Sciatic nerve (tissue), 2 donors: Measurements from ENCODE around the gene UACA. TPM values are rescaled to one million over a fixed set of nuclear protein-coding genes. Genes with fewer than 3 reads are reported as not detected.
A peak's percentile ranks its signal among the peaks of the same experiment; 100 is the strongest.
"Not testable (repeated sequence)": the region's sequence is repeated elsewhere in the genome, so short reads cannot be mapped to it uniquely, and the experiment has no call there.

Experiments
- ATAC-seq: fragments of 200-7000 bp; cut with Tn5 transposase; one replicate; pipeline ENCODE4 v1.9.1; 2020; ENCODE audit warnings: mild to moderate bottlenecking, moderate library complexity
- DNase-seq: peaks from one replicate; pipeline ENCODE4 v3.0.0-alpha.2; 2020; ENCODE audit warnings: low spot score
- intact Hi-C: fragments of 100-400 bp; cut with DNase I; formaldehyde crosslinking; loops from one replicate; pipeline ENCODE4 v1.14.2; 2022
- total RNA-seq: library from RNA; stranded (reverse); fragmentation: NEBNext Ultra II Directional; extraction: Animal tissue kit (Norgen Biotek cat#: 25700); gene quantifications from one replicate; pipeline ENCODE4 v1.2.1, GENCODE V29; 2021
- donor health status: DM: no; HTN: no; CAD: no.
- donor health status: DM: no; HTN: no; CAD: no.

The UACA gene
- total RNA-seq, 1 donor from 2014 or later = 251 TPM

DNA sequence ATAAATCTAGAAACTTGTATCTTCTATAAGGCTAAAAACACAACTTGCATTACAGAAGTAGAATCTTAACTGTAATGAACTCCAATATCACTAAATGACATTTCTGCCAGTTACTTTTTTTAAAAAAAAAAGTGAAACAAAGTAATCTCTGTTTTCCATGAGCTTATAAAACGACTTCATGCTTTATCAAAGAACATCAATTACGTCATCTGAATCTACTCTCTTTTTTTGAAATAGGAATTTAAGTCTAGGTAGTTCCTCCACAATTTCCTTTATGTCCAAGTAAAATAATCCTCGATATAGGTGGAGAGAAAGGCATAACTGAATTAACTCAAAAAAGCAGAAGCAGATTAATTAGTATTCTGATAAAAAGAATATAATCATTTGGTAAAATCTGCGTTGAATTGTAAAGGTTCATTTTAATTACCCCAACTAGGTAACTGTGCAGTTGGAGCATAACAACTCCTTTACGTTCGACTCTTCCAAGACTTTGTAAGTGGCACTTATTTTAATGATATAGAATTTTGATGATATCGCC, 1.4 kb downstream of the UACA start:
- no peak for ATAC-seq
- no peak for DNase-seq
- intact Hi-C loops = no loop called here

DNA sequence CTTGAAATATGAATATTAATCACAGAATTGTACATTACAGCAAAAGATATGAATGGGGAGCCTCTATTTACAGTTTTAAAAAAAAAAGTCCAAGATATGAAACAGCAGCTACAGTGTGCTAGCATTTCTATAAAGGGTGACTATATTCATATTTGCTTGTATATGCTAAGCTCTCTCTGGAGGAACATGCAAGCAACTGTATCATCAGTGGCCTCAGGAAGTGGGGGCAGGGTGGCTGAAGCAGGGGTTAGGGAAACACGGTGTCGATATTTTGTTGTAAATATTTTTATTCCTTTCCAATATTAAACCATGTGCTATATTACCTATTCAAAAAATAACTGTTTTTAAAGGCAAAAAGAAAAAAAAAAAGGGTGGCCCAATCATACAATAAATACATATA, 2.3 kb downstream of the UACA start:
- DNase-seq (no peak), ATAC-seq (no peak)
- intact Hi-C loops = no loop called here

DNA sequence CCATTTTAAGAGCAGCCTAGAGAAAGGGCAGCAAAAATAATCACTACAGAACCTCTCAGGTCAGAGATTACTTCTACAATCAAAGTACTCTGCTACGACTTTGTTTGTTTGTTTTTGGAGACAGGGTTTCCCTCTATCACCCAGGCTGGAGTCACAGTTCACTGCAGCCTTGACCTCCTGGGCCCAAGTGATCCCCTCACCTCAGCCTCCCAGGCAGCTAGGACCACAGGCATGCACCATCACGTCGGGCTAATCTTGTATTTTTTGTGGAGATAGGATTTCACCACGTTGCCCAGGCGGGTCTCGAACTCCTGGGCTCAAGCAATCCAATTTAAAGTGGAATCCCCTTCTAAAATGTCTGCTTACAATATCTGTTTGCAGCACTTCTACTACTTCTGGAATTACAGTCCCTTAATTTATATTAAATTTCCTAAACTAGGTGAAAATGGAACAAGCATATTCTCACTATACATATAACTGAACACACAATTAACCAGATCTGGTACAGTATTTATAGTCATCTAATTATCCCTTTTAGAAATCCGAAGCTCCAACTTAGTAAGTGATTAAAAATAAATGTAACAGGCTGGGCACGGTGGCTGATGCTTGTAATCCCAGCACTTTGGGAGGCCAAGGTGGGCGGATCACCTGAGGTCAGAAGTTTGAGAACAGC, 4.4 kb downstream of the UACA start:
- ATAC-seq (no peak), DNase-seq (no peak)
- intact Hi-C loops = no loop called here

DNA sequence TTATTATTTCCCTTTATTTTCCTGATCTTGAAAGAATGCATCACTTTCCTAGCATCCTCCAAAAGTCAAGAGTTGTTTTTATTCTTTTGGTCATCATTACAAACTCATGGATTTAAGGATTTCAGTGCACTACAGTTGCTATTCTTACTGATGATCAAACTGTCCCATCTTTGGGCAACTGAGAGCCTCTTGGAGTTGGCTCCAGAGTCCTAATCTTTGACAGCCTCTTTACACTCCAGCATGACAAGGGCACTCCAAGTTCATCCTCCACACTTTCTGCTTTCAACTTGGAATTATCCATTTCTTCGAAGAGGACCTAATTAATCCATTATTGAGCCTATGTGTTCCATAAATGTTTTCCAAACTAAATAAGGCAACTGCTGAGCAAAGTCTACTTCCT, 5.7 kb downstream of the UACA start:
- intact Hi-C loops = no loop called here
- ATAC-seq (no peak), DNase-seq (no peak)

DNA sequence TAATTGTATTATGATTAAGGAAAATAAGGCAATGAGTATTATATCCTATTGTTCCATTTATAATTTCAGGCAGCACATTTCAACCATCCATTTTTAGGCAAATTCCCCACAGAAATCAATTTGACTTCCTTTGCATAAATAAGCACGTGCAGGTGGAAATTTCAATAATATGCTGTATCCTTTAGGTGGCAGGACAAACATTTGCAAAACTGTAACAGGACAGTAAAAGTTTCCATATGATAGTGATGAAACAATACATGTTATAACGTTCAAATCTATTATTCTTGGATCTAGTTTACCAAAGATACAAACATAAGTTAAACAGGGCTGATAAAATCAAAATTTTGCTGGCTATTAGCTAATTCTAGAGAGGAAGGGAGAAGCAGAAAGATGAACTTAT, 8.5 kb downstream of the UACA start:
- ATAC-seq (no peak), DNase-seq (no peak)
- intact Hi-C loops = no loop called here

DNA sequence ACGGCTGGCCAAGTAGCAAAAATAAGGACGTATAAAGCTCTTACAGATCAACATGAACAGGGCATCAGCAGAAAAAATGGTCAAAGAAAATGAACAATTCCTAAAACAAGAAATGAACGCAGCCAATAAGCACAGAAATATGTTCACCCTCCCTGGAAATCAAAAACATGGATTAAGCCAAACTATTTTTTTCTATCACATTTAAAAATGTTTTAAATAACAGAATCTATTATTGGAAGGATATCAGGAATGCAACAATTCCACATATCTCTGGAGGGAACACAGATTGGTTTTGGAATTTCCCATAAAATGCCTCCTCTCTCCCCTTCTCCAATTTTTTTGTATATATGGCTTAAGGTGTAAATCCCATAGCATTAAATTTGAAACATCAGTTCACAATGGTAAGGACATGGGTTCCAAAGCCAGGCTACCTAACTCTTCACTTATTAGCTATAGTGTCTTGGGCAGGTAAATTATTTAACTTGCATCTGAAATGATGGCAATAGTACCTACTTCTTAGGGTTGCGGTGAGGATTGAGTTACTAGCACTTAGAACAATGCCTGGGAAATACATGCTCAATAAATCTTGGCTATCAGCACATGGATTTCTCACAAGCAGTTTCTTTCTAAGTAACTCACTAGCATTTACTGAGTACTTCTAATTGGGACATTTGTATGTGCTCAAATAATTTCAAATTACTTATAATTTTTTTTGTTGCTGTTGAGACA, 10.1 kb downstream of the UACA start:
- intact Hi-C loops = no loop called here
- DNase-seq = no peak
- no peak for ATAC-seq

DNA sequence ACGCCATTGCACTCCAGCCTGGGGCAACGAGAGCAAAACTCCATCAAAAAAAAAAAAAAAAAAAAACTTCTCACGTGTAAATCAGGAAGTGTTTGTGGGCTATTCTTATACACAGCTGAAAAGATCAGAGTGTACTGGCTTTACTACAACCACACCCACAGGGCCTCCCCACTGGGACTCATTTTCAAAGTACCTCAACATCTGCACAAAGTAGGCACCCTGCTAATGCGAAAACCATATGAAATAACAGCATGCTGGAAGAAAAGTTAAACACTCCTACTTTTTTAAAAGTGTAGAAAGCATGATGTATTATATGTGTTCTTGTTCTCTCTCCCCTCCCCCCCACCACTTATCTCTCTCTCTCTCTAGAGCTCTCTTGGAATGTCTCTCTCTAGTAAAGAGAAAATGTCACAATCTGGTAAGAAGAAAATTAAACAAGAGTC, 11.1 kb downstream of the UACA start:
- intact Hi-C loops = no loop called here
- peak; percentile 86 for ATAC-seq

DNA sequence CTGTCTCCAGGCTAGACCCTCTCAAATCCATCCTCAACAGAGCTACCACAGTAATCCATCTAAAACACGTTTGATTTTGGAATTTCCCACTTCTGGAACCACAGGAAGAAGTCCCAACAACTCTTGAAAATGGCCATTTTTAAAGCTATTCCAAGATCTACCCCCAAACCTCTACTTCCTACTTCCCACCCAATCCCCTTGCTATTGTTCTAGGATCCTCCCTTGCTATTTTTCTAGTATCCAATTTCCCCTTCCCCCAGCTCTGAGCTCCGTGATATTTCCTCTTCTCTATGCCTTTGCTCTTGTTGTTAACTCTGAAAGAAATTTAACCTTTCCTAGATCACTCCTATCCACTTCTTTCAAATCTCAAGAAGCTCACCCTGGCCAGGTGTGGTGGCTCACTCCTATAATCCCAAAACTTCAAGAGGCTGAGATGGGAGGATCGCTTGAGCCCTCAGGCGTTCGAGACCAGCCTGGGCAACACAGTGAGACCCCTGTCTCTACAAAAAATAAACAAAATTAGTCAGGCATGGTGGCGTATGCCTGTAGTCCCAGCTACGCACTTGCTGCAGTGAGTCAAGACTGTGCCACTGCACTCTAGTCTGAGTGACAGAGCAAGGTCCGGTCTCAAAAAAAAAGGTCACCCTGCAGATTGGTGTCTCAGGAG, 13.0 kb downstream of the UACA start:
- ATAC-seq (no peak), DNase-seq (no peak)
- intact Hi-C loops = no loop called here

More for the DNA sequence above, 11.1 kb downstream of the UACA start:
- DNase-seq = no peak

DNA sequence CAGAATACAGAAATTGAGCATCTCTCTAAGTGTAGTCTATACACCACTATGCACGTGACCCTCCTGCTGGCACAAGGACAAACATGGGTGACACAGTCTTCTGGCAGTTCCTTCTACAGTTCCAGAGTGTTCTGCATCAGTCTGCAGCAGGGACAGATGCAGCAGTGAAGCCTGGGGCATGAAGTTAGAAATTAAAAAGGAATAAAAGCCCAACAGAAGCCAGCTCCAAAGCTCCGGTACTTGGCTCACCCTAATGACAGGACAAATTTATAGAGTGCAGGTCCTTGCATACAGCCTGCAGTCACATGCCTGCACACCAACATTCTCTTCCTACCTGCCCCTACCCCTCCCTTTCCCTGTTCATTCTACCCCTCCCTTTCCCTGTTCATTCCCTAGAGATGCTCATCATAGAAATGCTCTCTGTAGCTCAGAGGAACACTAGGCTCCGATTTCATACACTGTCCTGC, 15.0 kb downstream of the UACA start:
- ATAC-seq (peak; percentile 67), DNase-seq (no peak)
- intact Hi-C loops = no loop called here

DNA sequence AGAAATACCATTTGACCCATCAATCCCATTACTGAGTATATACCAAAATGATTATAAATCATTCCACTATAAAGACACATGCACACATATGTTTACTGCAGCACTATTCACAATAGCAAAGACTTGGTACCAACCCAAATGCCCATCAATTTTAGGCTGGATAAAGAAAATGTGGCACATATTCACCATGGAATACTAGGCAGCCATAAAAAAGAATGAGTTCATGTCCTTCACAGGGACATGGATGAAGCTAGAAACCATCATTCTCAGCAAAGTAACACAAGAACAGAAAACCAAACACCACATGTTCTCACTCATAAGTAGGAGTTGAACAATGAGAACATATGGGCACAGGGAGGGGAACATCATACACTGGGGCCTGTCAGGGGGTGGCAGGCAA, 16.8 kb downstream of the UACA start:
- ATAC-seq, DNase-seq, intact Hi-C loops: not testable (repeated sequence)

DNA sequence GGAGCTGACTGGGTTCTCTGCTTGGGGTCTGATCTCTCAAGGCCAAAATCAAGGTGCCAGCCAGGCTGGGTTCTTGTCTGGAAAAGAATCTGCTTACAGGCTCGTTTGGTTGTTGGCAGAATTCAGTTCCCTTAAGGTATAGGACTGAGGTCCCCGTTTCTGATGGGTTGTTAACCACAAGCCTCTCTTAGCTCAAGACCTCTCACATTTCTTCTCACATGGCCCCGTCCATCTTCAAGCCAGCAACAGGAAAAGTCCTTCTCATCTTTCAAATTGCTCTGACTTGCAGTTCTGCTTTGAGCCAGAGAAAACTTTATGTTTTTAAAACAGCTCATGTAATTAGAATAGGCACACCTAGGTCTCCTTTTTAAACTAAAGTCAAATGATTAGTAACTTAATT, 20.4 kb downstream of the UACA start:
- no peak for ATAC-seq
- intact Hi-C loops = no loop called here

DNA sequence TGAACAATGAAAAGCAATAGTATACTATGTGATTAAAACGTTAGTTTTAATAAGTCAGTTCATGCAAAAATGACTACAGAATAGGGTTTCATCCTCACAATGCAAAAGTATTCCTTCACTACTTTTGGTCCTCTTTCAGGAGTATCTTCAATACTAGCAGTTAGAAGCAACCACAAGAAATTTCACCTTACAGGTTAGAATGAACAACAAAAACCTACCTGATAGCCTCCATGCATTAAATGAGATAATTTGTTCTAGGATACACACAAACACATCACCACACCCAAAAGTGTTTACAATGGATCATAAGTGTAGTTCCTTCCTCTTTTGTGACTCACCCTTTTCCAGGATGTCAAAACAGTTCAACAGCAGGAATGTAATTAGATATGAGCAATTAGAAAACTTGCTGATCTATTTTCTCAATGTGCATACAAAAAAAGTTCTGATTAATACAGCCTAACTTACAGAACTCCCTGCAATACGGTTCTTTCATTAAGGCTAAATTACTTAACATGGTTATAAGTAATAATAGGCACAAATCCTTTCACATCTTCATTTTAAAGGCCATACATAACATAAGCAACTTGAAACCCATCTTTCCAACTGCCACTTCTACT, 21.6 kb downstream of the UACA start:
- DNase-seq = no peak
- intact Hi-C loops = no loop called here
- ATAC-seq = no peak

More for the DNA sequence above, 20.4 kb downstream of the UACA start:
- DNase-seq = no peak

DNA sequence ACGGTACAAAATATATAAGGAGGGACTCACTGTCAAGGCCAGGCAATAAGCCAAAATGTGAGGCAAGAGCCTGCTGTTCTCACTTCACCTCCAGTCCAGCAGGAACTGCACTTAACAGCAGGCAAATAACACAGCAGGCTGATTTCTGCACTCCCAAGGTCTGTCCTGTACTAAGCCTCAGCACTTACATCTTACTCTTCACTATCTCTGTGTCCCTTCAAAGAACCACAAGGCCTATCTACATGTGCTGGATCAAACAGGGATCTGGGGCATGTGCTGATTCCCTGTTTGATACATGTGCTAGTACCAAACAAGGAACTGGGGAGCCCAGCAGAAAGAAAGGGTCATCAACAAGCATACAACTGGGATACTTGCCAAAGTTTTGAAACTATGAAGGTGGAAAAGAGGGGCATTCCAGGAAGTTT, 22.2 kb downstream of the UACA start:
- intact Hi-C loops = no loop called here
- ATAC-seq = peak; percentile 89
- DNase-seq = peak; percentile 76

DNA sequence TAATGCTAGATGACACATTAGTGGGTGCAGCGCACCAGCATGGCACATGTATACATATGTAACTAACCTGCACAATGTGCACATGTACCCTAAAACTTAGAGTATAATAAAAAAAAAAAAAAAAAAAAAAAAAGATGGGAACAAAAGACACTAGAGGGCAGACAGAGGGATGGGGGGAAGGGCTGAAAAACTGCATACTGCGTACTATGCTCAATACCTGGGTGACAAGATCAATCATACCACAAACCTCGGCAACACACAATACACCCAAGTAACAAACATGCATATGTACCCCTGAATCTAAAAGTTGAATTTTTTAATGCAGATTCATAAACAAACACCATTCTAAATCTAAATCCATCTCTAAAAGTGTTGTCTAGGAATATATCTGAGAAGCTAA, 28.3 kb downstream of the UACA start:
- ATAC-seq, intact Hi-C loops: not testable (repeated sequence)

DNA sequence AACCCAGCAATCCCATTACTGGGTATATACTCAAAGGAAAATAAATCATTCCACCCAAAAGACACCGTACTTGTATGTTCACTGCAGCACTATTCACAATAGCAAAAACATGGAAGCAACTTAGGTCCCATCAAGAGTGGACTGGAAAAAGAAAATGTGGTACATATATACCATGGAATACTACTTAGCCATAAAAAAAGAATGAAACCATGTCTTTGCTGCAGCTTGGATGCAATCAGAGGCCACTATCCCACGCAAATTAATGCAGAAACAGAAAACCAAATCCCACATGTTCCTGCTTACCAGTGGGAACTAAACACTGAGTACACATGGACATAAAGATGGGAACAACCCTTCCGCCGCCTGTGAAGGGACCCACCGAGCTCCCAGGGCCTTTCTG, 34.2 kb downstream of the UACA start:
- ATAC-seq (no peak), DNase-seq (no peak)
- intact Hi-C loops = no loop called here

More for the DNA sequence above, 28.3 kb downstream of the UACA start:
- DNase-seq = not testable (repeated sequence)

DNA sequence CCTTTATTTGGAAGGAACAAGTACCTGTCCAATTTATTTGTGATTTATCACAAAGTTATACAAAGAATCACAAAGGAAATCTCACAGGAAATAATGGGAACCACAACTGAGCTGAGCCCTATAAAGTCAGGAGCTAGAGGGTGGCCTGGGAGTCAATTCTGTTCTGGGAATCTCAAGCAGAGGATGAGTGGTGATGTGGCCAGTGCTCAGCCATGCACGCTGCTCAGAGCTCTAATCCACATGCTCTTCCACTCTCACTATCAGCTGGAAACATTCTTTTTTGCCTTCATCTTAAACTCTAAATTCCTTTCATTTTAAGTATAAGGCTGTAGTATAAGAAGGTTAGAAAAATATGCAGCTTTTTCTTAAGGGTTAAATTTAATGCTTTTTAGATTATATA, 36.6 kb downstream of the UACA start:
- intact Hi-C loops = no loop called here
- ATAC-seq (peak; percentile 81), DNase-seq (no peak)

DNA sequence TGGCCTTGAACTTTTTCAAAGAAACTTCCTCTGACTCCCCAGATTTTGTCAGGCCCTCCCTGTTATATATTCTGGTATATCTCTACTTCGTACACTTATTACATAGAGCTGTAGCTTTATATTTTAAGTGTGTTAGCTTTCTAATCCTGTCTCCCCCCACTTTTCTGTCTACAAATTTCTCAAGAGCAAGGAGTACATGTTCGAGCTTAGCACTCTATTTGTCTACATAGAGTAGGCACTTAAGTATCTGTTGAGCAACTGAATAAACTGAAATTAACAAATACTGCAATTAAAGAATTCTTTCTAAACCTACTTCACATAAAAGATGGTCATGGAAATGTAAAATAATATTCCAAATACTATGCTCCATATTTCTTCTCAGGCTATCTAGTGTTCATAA, 39.4 kb downstream of the UACA start:
- DNase-seq (no peak), ATAC-seq (no peak)
- intact Hi-C loops = no loop called here

DNA sequence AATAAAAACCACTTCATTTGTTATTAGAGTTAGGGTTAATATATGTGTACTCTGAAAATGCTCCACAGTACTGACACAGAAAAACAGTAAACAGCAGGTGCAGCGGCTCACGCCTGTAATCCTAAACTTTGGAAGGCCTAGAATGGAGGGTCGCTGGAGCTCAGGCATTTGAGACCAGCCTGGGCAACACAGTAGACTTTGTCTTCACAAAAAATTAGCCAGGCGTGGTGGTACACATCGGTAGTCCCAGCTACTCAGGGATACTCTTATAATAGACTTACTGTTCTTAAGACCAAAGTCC, 40.3 kb downstream of the UACA start:
- ATAC-seq = no peak
- intact Hi-C loops = no loop called here
- no peak for DNase-seq

DNA sequence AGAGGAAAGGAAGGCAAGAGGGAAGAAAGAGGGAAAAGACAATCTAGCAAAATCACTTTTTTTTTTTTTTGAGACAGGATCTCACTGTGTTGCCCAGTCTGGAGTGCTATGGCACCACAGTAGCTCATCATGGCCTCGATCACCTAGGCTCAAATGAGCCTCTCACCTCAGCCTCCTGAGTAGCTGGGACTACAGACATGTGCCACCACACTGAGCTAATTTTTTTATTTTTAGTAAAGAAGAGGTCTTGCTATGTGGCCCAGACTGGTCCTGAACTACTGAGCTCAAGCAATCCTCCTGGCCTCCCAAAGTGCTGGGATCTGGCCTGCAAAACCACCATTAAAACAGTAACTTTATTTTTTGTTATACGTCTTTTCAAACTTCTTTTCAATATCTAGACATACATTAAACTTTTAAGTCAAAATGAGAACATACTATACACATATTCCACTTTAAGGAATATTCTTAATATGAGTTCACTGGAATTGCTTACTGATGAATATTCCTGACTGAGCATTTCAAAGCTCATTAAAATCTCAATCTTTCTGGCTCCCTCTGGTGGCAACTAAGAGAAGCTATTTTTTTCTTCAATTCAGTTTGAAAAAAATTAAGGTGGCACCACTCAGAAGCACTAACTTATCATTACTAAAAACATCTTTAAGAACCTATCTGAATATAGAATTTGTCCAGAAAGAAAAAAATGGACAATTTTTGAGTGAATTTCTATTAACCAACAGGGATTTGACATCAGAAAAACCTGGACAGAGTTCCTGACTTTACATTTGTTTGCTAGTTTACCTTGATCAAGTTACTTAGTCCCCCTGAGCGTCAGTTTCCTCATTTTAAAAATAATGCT, 40.9 kb downstream of the UACA start:
- ATAC-seq (peak; percentile 56), DNase-seq (no peak)
- intact Hi-C loops = no loop called here
